ENCODE results near the gene CREBBP. TPM values are rescaled to one million over a fixed set of nuclear protein-coding genes. Genes with fewer than 3 reads are reported as not detected.
"Not testable (repeated sequence)": the region's sequence is repeated elsewhere in the genome, so short reads cannot be mapped to it uniquely, and the experiment has no call there.

The CREBBP gene
- total RNA-seq = 10 to 100 TPM; 50.3 to 94.5 (median 78.3) TPM
- polyA plus RNA-seq = 10 to 100 TPM; 35.6 to 81.5 TPM
- long read RNA-seq, donor 1, partial matches to known transcripts = 81 of 95 reads
- long read RNA-seq, donor 1, other reads (novel, unspliced or antisense) = 13 of 95 reads
- long read RNA-seq, donor 2, transcript CREBBP-204 (3 exons, 548 nt) = major isoform, 7 of 21 reads
- long read RNA-seq, donor 2, partial matches to known transcripts = 11 of 21 reads
- long read RNA-seq, donor 2, other reads (novel, unspliced or antisense) = 0 of 21 reads
- long read RNA-seq, donor 3, partial matches to known transcripts = 9 of 24 reads
- long read RNA-seq, donor 3, other reads (novel, unspliced or antisense) = 15 of 24 reads

DNA sequence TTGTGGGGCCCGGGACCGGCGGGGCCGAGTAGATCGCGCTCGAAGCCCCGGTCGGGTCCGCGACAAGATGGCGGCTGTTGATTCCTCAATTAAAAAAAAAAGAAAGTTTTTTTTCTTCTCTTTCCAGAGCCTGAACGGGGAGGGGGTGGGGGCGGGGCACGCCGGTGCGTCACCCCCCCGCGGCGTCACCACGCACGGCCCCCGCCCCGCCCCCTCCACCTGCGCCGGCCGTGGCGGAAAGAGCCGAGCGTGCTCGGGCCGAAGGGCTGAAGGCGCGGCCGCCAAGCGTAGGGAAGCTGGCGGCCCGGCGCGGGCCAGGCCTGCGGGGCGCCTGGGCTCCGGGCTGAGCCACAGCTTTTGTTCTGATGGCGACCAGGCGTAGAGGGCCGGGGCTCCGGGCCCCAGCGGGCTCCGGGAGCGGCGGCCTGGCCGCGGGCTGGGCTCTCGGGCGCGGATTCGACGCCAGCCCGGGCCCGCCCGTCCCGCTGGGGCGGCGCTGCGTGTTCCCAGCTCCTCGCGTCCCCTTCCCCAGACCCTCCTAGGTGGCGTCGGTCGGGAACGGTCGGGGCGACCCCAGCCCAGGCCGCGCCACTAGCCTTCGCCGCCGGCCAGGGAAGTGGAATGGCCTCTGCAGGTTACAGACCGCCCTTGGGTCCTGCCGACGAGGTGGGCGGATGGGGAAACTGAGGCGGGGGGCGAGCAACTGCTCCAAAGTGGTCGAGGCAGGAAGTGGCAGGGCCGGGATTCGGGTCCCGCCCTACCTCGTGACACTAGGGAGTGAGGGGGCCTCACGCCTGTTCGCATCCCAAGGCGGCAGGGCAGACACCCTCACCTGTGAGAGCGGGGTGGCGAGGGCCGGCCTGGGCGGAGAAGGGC is at the start of gene CREBBP:
Gene CREBBP (minus strand): TSS at position 91 of the 876 bp plus-strand sequence. CDS start 797 bp downstream, outside the sequence.
- H3K36me3 ChIP-seq = no peaks in the 10 kb centered on the region
- DNase-seq = peak; percentile 82 to 93 (median 89)
- H3K9me3 ChIP-seq = no peaks in the 10 kb centered on the region
- H3K27ac ChIP-seq = peak within 1 kb of the TSS; percentile 88 to 94
- TF ChIP-seq CTCF (IDR thresholded peaks at IDR 0.05) = no peak
- TF ChIP-seq POLR2A (IDR thresholded peaks at IDR 0.05) = peak; percentile 26
- peak within 1 kb of the TSS; percentile 99 for H3K4me3 ChIP-seq
- 1 to 9% (median 5%) methylated on average over 48 to 94 of the region's 96 CpGs for WGBS, 3 donors
- intact Hi-C loops (cut with DNase I) = loop anchor here in 2 of 4 donors (5.0 to 10.0 kb wide), 2 partner anchors 186 to 194 kb away; no protein-coding TSS in a partner anchor
- no peaks in the 10 kb centered on the region for H3K27me3 ChIP-seq
- H3K4me1 ChIP-seq (ENCODE audit: insufficient read depth) = peaks cover 12% of the 10 kb centered on the region

DNA sequence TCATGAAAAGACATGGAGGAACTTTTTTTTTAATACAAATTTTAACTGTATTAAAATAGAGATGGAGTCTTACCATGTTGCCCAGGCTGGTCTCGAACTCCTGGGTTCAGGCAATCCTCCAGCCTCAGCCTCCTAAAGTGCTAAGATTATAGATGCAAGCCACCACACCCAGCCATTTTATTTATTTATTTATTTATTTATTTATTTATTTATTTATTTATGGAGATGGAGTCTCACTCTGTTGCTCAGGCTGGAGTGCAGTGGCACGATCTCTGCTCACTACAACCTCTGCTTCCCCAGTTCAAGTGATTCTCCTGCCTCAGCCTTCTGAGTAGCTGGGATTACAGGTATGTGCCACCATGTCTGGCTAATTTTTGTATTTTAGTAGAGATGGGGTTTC is 46.6 kb upstream of the CREBBP start:
- H3K4me3 ChIP-seq; H3K4me1 ChIP-seq (ENCODE audit: insufficient read depth); H3K27me3 ChIP-seq; H3K27ac ChIP-seq; H3K36me3 ChIP-seq; H3K9me3 ChIP-seq; DNase-seq; intact Hi-C loops (cut with DNase I): not testable (repeated sequence)
- WGBS, 3 donors = 91 to 96% (median 94%) methylated on average over 2 of the region's 2 CpGs

- Histone ChIP-seq H3K4me1 (ENCODE audit: insufficient read depth) (no peaks in the 10 kb centered on the region), H3K27ac (no peak overlapping the region), H3K36me3 (no peaks in the 10 kb centered on the region), H3K27me3 (no peaks in the 10 kb centered on the region), H3K4me3 (no peak overlapping the region), H3K9me3 (no peaks in the 10 kb centered on the region)
- intact Hi-C loops (cut with DNase I) = no loop called here
- DNase-seq = no peak
- no peak for TF ChIP-seq CTCF (IDR thresholded peaks at IDR 0.05)
- TF ChIP-seq POLR2A (IDR thresholded peaks at IDR 0.05) = no peak
- TF ChIP-seq EP300 (IDR thresholded peaks at IDR 0.05) = no peak
Measured at GRCh38 chr16:3924763-3925162, 44.2 kb upstream of the CREBBP start.

DNA sequence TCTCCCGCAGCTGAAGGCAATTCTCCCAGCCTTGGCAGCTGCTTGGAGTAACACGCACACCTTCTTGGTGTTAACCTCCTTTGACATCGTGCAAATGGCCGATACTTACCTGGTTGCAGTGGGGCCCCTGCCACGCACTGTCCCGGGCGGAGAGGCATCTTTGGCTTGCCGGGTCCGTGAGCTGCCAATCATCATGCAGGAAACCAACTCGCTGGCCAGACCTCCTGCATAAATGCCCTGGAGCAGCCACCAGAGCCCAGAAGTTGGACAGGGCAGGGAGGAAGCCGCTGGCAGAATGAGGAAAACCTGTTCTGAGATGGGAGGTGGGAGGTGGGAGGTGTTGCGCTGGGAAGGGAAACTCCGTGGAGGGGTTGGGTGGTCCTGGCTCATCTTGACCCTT is 41.7 kb upstream of the CREBBP start:
- intact Hi-C loops (cut with DNase I) = no loop called here

More for the DNA sequence above, 41.7 kb upstream of the CREBBP start:
- peak in 1 of 5 donors; percentile 13 for DNase-seq
- Histone ChIP-seq H3K27me3 (no peaks in the 10 kb centered on the region), H3K4me3 (no peak overlapping the region), H3K36me3 (no peaks in the 10 kb centered on the region), H3K9me3 (no peaks in the 10 kb centered on the region), H3K4me1 (ENCODE audit: insufficient read depth) (no peaks in the 10 kb centered on the region), H3K27ac (no peak overlapping the region)
- TF ChIP-seq CTCF (IDR thresholded peaks at IDR 0.05) (no peak), EP300 (IDR thresholded peaks at IDR 0.05) (no peak), POLR2A (IDR thresholded peaks at IDR 0.05) (no peak)
- WGBS, 3 donors = 58 to 64% (median 60%) methylated on average over 13 of the region's 13 CpGs
